Spleen (tissue), 11 donors: Measurements from ENCODE around the gene EVPL. TPM values are rescaled to one million over a fixed set of nuclear protein-coding genes. Genes with fewer than 3 reads are reported as not detected.
A peak's percentile ranks its signal among the peaks of the same experiment; 100 is the strongest.

Experiments used
- DNase-seq: peaks from one replicate; pipeline ENCODE4 v3.0.0-alpha.2; 2020
- H3K27ac ChIP-seq, 8 donors: fragments of 200-600 bp; sonication (generic) in 7 of 8; 1 replicate in 4 of 8; 2 replicates in 4 of 8; pipeline versions ENCODE4 v1.5.0 to v1.8.0; 2016 to 2021; ENCODE audit warnings: inconsistent platforms in 4 of 8, mild to moderate bottlenecking in 4 of 8, moderate library complexity in 1 of 8
- H3K27me3 ChIP-seq, 7 donors: fragments of 200-600 bp; sonication (generic) in 6 of 7; replicated peaks in 1 of 7; 1 replicate in 4 of 7; 2 replicates in 3 of 7; pipeline versions ENCODE4 v1.5.0 to v1.8.0; 2016 to 2021; ENCODE audit warnings: inconsistent platforms in 3 of 7, mild to moderate bottlenecking in 1 of 7
- H3K36me3 ChIP-seq, 6 donors: fragments of 200-600 bp; sonication (generic) in 5 of 6; 1 replicate in 4 of 6; 2 replicates in 2 of 6; pipeline versions ENCODE4 v1.5.0 to v1.8.0; 2016 to 2021; ENCODE audit warnings: inconsistent platforms in 2 of 6
- H3K4me1 ChIP-seq, 6 donors: fragments of 200-600 bp; sonication (generic) in 5 of 6; 1 replicate in 3 of 6; 2 replicates in 3 of 6; pipeline versions ENCODE4 v1.5.0 to v1.8.0; 2016 to 2021; ENCODE audit warnings: inconsistent platforms in 3 of 6
- H3K4me3 ChIP-seq, 8 donors: fragments of 200-600 bp; sonication (generic) in 7 of 8; 1 replicate in 4 of 8; 2 replicates in 4 of 8; pipeline versions ENCODE4 v1.5.0 to v1.8.0; 2016 to 2021; ENCODE audit warnings: inconsistent platforms in 4 of 8, mild to moderate bottlenecking in 4 of 8, moderate library complexity in 2 of 8
- H3K9me3 ChIP-seq, 8 donors: fragments of 200-600 bp; sonication (generic) in 7 of 8; 1 replicate in 4 of 8; 2 replicates in 4 of 8; pipeline versions ENCODE4 v1.5.0 to v1.8.0; 2016 to 2021; ENCODE audit warnings: inconsistent platforms in 4 of 8
- POLR2A ChIP-seq, 3 donors: fragments of 450-650 bp; IDR thresholded peaks; one replicate each; pipeline ENCODE4 v1.5.1; 2017; ENCODE audit warnings: antibody characterized with exemption in 3 of 3, mild to moderate bottlenecking in 1 of 3
- POLR2AphosphoS5 ChIP-seq, 3 donors: sonication (generic); formaldehyde crosslinking; IDR thresholded peaks; one replicate each; pipeline ENCODE4 v1.5.1; 2017; ENCODE audit warnings: antibody characterized with exemption in 3 of 3
- WGBS, 5 donors: extraction: QIAGEN DNeasy Blood & Tissue Kit in 3 of 5; methylation state at CpG; one replicate each; pipeline versions ENCODE4 v1.1.5 to v1.1.7; 2013 to 2018; 5-methylcytosine and 5-hydroxymethylcytosine counted together
- intact Hi-C: fragments of 100-400 bp; cut with DNase I; formaldehyde crosslinking; loops from one replicate; pipeline ENCODE4 v1.15.0; 2023; ENCODE audit warnings: low total_unique reads
- polyA plus RNA-seq, 3 donors: library from polyadenylated mRNA; stranded (reverse); fragments of 200-250 nt; gene quantifications; one replicate each; pipeline ENCODE4 v1.2.1, GENCODE V29; 2013
- total RNA-seq, 7 donors: library from RNA; depleted of rRNA in 3 of 7; stranded (reverse); fragments of >200 nt in 3 of 7; fragmentation: NEBNext Ultra II Directional in 4 of 7; extraction: Animal tissue kit (Norgen Biotek cat#: 25700) in 4 of 7; gene quantifications; one replicate each; pipeline versions ENCODE4 v1.1.0 to v1.2.1, GENCODE V29; 2016 to 2021
- TF ChIP-seq, protein P1 (sequence below), 11 experiments: fragments of 200-600 bp in 7 of 11; fragments of 450-650 bp in 4 of 11; sonication (generic) in 4 of 11; IDR thresholded peaks in 8 of 11; conservative IDR thresholded peaks in 3 of 11; 1 replicate in 7 of 11; 2 replicates in 4 of 11; pipeline versions ENCODE4 v1.4.0 to v1.8.0; 2016 to 2021; ENCODE audit warnings: antibody characterized with exemption in 11 of 11, inconsistent platforms in 4 of 11, mild to moderate bottlenecking in 1 of 11
- donor health status: healthy with polysubstance abuse.
- donor health status: DM: no; HTN: no; CAD: no; lungs with moderate emphysema.
- donor health status: DM: no; HTN: no; CAD: no.
- donor health status: Bipolar disorder and iron deficiency.
- donor health status: healthy.
- donor health status: DM: no; HTN: no; CAD: no.
- donor health status: DM: yes; HTN: yes; CAD: no.

The EVPL gene
- total and polyA plus RNA-seq, 10 donors = 0.04 to 0.56 (median 0.06) TPM; not detected in 3

DNA sequence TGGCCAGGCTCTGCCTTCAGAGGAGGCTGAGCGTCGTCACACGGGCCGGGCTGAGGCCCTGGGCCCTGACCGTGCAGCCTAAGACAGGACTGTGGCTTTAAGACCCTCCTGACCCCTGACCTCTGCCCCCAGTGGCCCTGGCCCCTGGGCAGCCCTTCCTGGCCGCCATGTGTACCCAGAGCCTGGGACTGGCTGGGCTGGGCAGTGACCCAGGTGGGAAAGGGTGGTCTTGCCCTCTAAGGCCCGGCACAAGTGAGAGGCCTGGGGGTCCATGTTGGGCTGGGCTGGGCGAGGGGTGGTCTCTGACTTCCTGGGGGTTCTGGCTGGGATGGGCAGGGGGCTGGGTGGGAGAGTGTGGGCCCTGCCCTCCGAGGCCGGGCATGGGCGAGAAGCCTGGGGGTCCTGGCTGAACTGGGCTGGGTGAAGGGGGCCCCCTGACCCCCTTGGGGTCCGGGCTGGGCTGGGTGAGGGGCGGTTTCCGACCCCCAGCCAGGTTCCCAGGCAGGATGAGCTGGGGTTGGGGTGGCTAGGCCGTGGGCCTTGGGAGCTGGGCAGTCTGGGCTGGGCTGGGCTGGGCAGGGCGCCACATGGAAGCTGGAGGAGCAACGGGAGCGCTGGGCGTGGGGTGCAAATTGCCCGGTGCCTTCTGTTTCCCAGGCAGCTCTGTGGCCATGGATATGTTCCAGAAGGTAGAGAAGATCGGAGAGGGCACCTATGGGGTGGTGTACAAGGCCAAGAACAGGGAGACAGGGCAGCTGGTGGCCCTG is 26.2 kb downstream of the EVPL start, which contains the start of gene CDK3:
Gene CDK3 (plus strand): TSS at position 101 of the 767 bp plus-strand sequence. CDS start 571 bp downstream, at position 672.
- Histone ChIP-seq H3K27me3 (no peaks in the 10 kb centered on the region), H3K27ac (peak within 1 kb of the TSS in 1 of 8 donors; percentile 26), H3K4me3 (no peak within 1 kb of the TSS), H3K9me3 (no peaks in the 10 kb centered on the region), H3K4me1 (peaks cover 19 to 74% (median 42%) of the 10 kb centered on the region in 6 donors), H3K36me3 (peaks cover 0 to 48% (median 2%) of the 10 kb centered on the region in 6 donors)
- intact Hi-C loops = no loop called here
- TF ChIP-seq, protein P1, sequence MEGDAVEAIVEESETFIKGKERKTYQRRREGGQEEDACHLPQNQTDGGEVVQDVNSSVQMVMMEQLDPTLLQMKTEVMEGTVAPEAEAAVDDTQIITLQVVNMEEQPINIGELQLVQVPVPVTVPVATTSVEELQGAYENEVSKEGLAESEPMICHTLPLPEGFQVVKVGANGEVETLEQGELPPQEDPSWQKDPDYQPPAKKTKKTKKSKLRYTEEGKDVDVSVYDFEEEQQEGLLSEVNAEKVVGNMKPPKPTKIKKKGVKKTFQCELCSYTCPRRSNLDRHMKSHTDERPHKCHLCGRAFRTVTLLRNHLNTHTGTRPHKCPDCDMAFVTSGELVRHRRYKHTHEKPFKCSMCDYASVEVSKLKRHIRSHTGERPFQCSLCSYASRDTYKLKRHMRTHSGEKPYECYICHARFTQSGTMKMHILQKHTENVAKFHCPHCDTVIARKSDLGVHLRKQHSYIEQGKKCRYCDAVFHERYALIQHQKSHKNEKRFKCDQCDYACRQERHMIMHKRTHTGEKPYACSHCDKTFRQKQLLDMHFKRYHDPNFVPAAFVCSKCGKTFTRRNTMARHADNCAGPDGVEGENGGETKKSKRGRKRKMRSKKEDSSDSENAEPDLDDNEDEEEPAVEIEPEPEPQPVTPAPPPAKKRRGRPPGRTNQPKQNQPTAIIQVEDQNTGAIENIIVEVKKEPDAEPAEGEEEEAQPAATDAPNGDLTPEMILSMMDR (IDR thresholded peaks at IDR 0.05 in 8 of 11, conservative IDR thresholded peaks at IDR 0.05 in 3 of 11) = peak in 5 of 11 experiments; percentile 2 to 44 (median 37)
- TF ChIP-seq POLR2AphosphoS5 (IDR thresholded peaks at IDR 0.05) = no peak
- no peak for DNase-seq
- 88 to 93% (median 91%) methylated on average over 14 to 21 of the region's 21 CpGs for WGBS, 5 donors

DNA sequence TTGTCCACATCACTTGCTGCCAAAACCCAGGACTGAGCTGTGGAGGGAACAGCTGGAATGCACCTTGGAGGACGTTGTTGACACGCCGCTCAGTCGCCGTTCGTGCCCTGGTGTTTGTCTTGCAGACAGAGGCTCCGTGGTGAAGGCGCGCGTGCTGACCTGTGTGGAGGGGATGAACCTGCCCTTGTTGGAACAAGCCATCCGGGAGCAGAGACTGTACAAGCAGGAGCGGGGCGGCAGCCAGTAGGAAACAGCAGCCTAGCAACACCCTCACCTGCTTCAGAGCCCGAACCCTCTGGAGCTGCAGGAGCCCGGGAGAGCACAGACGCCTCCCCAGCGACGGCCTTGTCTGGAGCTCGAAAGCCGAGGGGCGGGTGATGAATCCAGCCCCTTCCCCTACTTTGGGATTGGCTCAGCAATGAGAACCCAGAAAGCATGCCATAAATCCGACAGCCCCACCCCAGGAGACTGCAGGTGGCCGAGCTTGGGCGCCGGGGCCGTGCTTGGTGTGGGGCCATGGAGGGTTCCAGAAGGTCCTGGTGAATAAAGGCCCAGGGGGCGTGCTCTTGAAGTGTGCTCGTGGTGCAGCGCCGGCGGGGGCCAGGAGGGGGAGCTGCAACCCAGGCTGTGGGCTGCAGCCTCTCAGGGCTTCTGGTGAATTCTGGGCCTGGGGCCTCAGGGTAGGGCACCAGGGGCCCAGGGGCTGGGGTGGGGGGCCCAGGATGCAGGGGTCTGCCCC is 26.9 kb downstream of the EVPL start:
- peak; percentile 87 for DNase-seq
- Histone ChIP-seq H3K27me3 (no peaks in the 10 kb centered on the region), H3K36me3 (peaks cover 0 to 55% (median 2%) of the 10 kb centered on the region in 6 donors), H3K4me1 (peaks cover 12 to 67% (median 35%) of the 10 kb centered on the region in 6 donors), H3K27ac (peak overlapping the region in 1 of 8 donors; percentile 26), H3K4me3 (no peak overlapping the region), H3K9me3 (no peaks in the 10 kb centered on the region)
- WGBS, 5 donors = 74 to 81% (median 80%) methylated on average over 29 to 31 of the region's 31 CpGs
- intact Hi-C loops = no loop called here
- TF ChIP-seq, protein P1 (IDR thresholded peaks at IDR 0.05 in 8 of 11, conservative IDR thresholded peaks at IDR 0.05 in 3 of 11) = peak in 9 of 11 experiments; percentile 33 to 87 (median 73)
- no peak for TF ChIP-seq POLR2A (IDR thresholded peaks at IDR 0.05)
- peak in 1 of 3 donors; percentile 40 for TF ChIP-seq POLR2AphosphoS5 (IDR thresholded peaks at IDR 0.05)

DNA sequence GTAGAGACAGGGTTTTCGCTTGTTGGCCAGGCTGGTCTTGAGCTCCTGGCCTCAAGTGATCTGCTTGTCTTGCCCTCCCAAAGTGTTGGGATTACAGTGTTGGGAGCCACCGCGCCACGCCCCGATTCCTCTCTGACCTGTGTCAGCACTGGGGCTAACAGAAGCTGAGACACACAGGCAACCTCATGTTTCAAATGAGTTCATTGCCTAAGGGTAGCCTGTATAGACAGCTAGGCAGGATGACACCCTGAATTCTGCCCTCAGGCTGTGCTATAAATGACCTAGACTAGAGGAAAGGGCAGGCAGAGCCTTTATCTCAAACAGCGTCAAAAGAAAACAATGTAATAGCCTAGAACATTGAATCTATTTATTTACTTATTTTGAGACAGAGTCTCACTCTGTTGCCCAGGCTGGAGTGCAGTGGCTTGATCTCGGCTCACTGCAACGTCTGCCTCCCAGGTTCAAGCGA is 28.7 kb downstream of the EVPL start:
- no peak for DNase-seq
- Histone ChIP-seq H3K9me3 (no peaks in the 10 kb centered on the region), H3K4me1 (peaks cover 12 to 48% (median 24%) of the 10 kb centered on the region in 6 donors), H3K27me3 (no peaks in the 10 kb centered on the region), H3K4me3 (no peak overlapping the region), H3K36me3 (peaks cover 0 to 56% (median 9%) of the 10 kb centered on the region in 6 donors), H3K27ac (peak overlapping the region in 5 of 8 donors; percentile 5 to 70 (median 55))
- WGBS, 5 donors = 90 to 97% (median 95%) methylated on average over 9 of the region's 9 CpGs
- TF ChIP-seq POLR2A (IDR thresholded peaks at IDR 0.05) (no peak), POLR2AphosphoS5 (IDR thresholded peaks at IDR 0.05) (no peak)
- TF ChIP-seq, protein P1 (IDR thresholded peaks at IDR 0.05 in 8 of 11, conservative IDR thresholded peaks at IDR 0.05 in 3 of 11) = no peak
- intact Hi-C loops = no loop called here
